K562 (cell line): ENCODE data around the gene CTBP2. TPM values are rescaled to one million over a fixed set of nuclear protein-coding genes. Genes with fewer than 3 reads are reported as not detected.

ENCODE experiments used
- DPF2 ChIP-seq: fragments of 450-650 bp; IDR thresholded peaks from 2 replicates; pipeline ENCODE4 v1.6.1; 2016
- JUND ChIP-seq, 2 experiments: IDR thresholded peaks; 2 replicates in 1 of 2; 3 replicates in 1 of 2; pipeline ENCODE4 v1.6.1; 2011; ENCODE audit warnings: borderline replicate concordance in 2 of 2, low read depth in 2 of 2, low read length in 2 of 2, improper control_type of control experiment in 1 of 2, missing biosample characterization in 1 of 2, missing genetic modification characterization in 1 of 2, missing genetic modification reagents in 1 of 2
- KDM1A ChIP-seq, 2 experiments: fragments of 450-650 bp; IDR thresholded peaks; 2 replicates each; pipeline ENCODE4 v1.6.1; 2016; ENCODE audit warnings: mild to moderate bottlenecking in 2 of 2
- KLF1 ChIP-seq: fragments of 450-650 bp; IDR thresholded peaks from 2 replicates; pipeline ENCODE4 v1.6.1; 2016; ENCODE audit warnings: missing genetic modification characterization, missing compliant biosample characterization
- MAFG ChIP-seq: fragments of 450-650 bp; conservative IDR thresholded peaks from 2 replicates; pipeline ENCODE4 v1.6.1; 2016; ENCODE audit warnings: missing genetic modification characterization, missing compliant biosample characterization
- MTA2 ChIP-seq: fragments of 450-650 bp; IDR thresholded peaks from 2 replicates; pipeline ENCODE4 v1.6.1; 2016; ENCODE audit warnings: low read depth
- NFE2 ChIP-seq: IDR thresholded peaks from 2 replicates; pipeline ENCODE4 v1.6.1; 2014; ENCODE audit warnings: antibody characterized with exemption, low read depth
- XRCC5 ChIP-seq: fragments of 200-400 bp; formaldehyde crosslinking; IDR thresholded peaks from 2 replicates; pipeline ENCODE4 v1.6.1; 2017; ENCODE audit warnings: low read depth, mild to moderate bottlenecking, low read length
- polyA plus RNA-seq, 8 experiments: library from polyadenylated mRNA; depleted of rRNA in 4 of 8; stranded (reverse) in 5 of 8; unstranded in 3 of 8; fragments of >200 nt; fragmentation: Nextera tagmentation in 2 of 8; fragmentation: Illumina TruSeq in 1 of 8; extraction: Ambion mirVana in 2 of 8; extraction: Trizol in 1 of 8; gene quantifications; 2 replicates each; pipeline versions ENCODE4 v1.2.1 to v1.2.3, GENCODE V29; 2011 to 2014; ENCODE audit warnings: inconsistent platforms in 1 of 8, missing spikeins in 1 of 8
- total RNA-seq, 7 experiments: library from RNA; depleted of rRNA in 6 of 7; stranded (reverse); fragments of >200 nt in 6 of 7; fragmentation: Illumina TruSeq in 2 of 7; extraction: Trizol in 2 of 7; gene quantifications; 2 replicates each; pipeline versions ENCODE4 v1.2.1 to v1.2.3, GENCODE V29; 2011 to 2021; ENCODE audit warnings: low replicate concordance in 1 of 7
- TF ChIP-seq, protein P1 (sequence below): fragments of 150-350 bp; conservative IDR thresholded peaks from 2 replicates; pipeline ENCODE4 v1.6.1; 2014; ENCODE audit warnings: low read length
- TF ChIP-seq, protein P2 (sequence below), 2 experiments: fragments of 450-650 bp in 1 of 2; sonication (generic) in 1 of 2; formaldehyde crosslinking in 1 of 2; IDR thresholded peaks in 1 of 2; conservative IDR thresholded peaks in 1 of 2; 2 replicates each; pipeline versions ENCODE4 v1.6.1 to v1.8.1; 2016 to 2023; ENCODE audit warnings: mild to moderate bottlenecking in 2 of 2, moderate library complexity in 2 of 2, inconsistent platforms in 1 of 2, missing genetic modification reagents in 1 of 2
- TF ChIP-seq, protein P3 (sequence below): fragments of 450-650 bp; formaldehyde crosslinking; IDR thresholded peaks from 2 replicates; pipeline ENCODE4 v1.4.0; 2022; ENCODE audit warnings: missing genetic modification characterization
- TF ChIP-seq, protein P4 (sequence below): sonication (generic); formaldehyde crosslinking; IDR thresholded peaks from 2 replicates; pipeline ENCODE4 v1.8.1; 2023; ENCODE audit warnings: mild to moderate bottlenecking, missing genetic modification reagents

The CTBP2 gene
- total and polyA plus RNA-seq, 9 of the 15 experiments (the other 6 are each of a cell fraction or from before 2014, with no cell fraction given) = 1.3 to 8.8 (median 5.1) TPM

DNA sequence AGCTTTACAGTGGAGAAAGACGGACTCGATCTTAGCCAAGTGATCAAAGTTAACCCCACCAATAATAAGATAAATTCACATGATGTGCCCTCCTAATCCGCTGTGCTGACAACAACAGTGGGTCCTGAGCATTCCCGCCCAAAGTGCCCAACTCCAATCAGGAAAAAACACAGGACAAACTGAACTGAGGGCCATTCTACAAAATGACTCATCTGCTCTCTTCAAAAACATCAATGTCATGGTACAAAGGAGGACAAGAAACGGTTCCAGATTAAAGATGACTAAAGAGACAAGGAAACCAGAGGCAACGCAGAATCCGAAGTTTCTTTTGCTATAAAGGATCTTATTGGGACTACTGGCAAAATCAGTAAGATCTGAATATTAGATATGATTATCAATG lies 79.4 kb downstream of the CTBP2 start (continued):
- TF ChIP-seq, protein P1, sequence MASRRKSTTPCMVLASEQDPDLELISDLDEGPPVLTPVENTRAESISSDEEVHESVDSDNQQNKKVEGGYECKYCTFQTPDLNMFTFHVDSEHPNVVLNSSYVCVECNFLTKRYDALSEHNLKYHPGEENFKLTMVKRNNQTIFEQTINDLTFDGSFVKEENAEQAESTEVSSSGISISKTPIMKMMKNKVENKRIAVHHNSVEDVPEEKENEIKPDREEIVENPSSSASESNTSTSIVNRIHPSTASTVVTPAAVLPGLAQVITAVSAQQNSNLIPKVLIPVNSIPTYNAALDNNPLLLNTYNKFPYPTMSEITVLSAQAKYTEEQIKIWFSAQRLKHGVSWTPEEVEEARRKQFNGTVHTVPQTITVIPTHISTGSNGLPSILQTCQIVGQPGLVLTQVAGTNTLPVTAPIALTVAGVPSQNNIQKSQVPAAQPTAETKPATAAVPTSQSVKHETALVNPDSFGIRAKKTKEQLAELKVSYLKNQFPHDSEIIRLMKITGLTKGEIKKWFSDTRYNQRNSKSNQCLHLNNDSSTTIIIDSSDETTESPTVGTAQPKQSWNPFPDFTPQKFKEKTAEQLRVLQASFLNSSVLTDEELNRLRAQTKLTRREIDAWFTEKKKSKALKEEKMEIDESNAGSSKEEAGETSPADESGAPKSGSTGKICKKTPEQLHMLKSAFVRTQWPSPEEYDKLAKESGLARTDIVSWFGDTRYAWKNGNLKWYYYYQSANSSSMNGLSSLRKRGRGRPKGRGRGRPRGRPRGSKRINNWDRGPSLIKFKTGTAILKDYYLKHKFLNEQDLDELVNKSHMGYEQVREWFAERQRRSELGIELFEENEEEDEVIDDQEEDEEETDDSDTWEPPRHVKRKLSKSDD = no peak
- TF ChIP-seq, protein P2, sequence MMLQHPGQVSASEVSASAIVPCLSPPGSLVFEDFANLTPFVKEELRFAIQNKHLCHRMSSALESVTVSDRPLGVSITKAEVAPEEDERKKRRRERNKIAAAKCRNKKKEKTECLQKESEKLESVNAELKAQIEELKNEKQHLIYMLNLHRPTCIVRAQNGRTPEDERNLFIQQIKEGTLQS (IDR thresholded peaks at IDR 0.05) = peak; percentile 67
- TF ChIP-seq, protein P2 (CRISPR knock-in tag; conservative IDR thresholded peaks at IDR 0.05) = no peak
- TF ChIP-seq XRCC5 (no peak), MTA2 (no peak), NFE2 (peak; percentile 61), JUND (IDR thresholded peaks at IDR 0.05; ENCODE audit: borderline replicate concordance, low read depth, low read length) (peak; percentile 65; the same call in 1 of the 2 replicates), JUND (tag; IDR thresholded peaks at IDR 0.05; ENCODE audit: borderline replicate concordance, low read depth, low read length) (peak; percentile 78; the same call in 2 of the 3 replicates), KDM1A (IDR thresholded peaks at IDR 0.05) (no peak), MAFG (tag) (peak; percentile 65), DPF2 (peak; percentile 61; the same call in 1 of the 2 replicates), KLF1 (no peak)
- TF ChIP-seq, protein P3, sequence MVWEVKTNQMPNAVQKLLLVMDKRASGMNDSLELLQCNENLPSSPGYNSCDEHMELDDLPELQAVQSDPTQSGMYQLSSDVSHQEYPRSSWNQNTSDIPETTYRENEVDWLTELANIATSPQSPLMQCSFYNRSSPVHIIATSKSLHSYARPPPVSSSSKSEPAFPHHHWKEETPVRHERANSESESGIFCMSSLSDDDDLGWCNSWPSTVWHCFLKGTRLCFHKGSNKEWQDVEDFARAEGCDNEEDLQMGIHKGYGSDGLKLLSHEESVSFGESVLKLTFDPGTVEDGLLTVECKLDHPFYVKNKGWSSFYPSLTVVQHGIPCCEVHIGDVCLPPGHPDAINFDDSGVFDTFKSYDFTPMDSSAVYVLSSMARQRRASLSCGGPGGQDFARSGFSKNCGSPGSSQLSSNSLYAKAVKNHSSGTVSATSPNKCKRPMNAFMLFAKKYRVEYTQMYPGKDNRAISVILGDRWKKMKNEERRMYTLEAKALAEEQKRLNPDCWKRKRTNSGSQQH (CRISPR knock-in tag) = no peak
- TF ChIP-seq, protein P4, sequence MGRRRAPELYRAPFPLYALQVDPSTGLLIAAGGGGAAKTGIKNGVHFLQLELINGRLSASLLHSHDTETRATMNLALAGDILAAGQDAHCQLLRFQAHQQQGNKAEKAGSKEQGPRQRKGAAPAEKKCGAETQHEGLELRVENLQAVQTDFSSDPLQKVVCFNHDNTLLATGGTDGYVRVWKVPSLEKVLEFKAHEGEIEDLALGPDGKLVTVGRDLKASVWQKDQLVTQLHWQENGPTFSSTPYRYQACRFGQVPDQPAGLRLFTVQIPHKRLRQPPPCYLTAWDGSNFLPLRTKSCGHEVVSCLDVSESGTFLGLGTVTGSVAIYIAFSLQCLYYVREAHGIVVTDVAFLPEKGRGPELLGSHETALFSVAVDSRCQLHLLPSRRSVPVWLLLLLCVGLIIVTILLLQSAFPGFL (CRISPR knock-in tag) = no peak
